Measurements from ENCODE around the gene RXRA.

Gene RXRA

DNA sequence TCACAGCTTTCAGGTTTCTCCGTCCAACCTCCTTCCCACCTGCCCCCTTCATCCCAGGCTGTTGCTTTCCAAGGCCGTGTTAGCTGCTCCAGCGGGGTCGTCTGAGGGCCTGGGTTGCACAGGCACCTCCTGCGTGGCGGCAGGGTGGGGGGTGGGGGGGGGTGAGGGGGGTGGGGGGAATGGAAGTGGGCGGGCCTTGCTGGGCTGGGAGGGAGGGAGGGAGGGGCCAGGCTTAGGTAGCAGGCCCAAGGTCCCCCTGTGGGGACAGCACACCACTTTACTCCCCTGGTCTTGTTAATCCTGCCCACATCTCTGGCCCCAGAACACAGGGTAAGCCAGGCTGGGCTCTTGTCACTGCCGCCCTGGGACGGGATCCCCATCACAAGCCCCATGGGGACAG lies 99.1 kb downstream of the RXRA start:
- no peak for DNase-seq (ENCODE audit: low read depth)
- TF ChIP-seq CTCF (conservative IDR thresholded peaks at IDR 0.05; ENCODE audit: low read length), result no peak
- H3K4me3 ChIP-seq (ENCODE audit: low read length), result no peak overlapping the region

DNA sequence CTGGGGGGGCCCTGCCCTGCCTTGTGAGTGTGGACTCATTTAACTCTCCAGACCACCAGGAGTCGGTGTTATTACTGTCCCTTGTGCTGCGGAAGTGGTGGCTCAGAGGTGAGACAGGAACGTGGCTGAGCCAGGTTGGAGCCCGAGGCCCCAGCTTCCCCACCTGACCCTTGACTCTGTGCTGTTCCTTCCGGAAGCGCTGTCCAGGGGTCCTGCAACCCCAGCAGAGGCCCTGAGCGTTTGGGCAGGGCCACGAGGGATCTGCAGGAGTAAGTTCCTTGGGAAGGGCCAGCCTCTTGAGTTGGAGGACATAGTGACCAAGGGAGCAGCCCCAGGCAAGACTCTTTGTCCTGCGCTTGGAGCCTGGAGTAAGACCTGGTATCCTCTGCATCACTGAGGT lies 99.6 kb downstream of the RXRA start:
- DNase-seq (ENCODE audit: low read depth), result no peak
- H3K4me3 ChIP-seq (ENCODE audit: low read length), result no peak overlapping the region

GRCh38 chr9:134426436-134426835 lies 100.2 kb downstream of the RXRA start:
- DNase-seq (ENCODE audit: low read depth), result no peak
- H3K4me3 ChIP-seq (ENCODE audit: low read length), result no peak overlapping the region
- TF ChIP-seq CTCF (conservative IDR thresholded peaks at IDR 0.05; ENCODE audit: low read length), result no peak

More for the DNA sequence above, 99.6 kb downstream of the RXRA start:
- no peak for TF ChIP-seq CTCF (conservative IDR thresholded peaks at IDR 0.05; ENCODE audit: low read length)

- no peak overlapping the region for H3K4me3 ChIP-seq (ENCODE audit: low read length)
- TF ChIP-seq CTCF (conservative IDR thresholded peaks at IDR 0.05; ENCODE audit: low read length), result no peak
- DNase-seq (ENCODE audit: low read depth), result no peak
Observed at GRCh38 chr9:134427153-134427782, 101.0 kb downstream of the RXRA start.

GRCh38 chr9:134428559-134428958 lies 102.3 kb downstream of the RXRA start:
- no peak for DNase-seq (ENCODE audit: low read depth)
- TF ChIP-seq CTCF (conservative IDR thresholded peaks at IDR 0.05; ENCODE audit: low read length), result no peak
- no peak overlapping the region for H3K4me3 ChIP-seq (ENCODE audit: low read length)

GRCh38 chr9:134429007-134429406 lies 102.8 kb downstream of the RXRA start:
- TF ChIP-seq CTCF (conservative IDR thresholded peaks at IDR 0.05; ENCODE audit: low read length), result no peak
- H3K4me3 ChIP-seq (ENCODE audit: low read length), result no peak overlapping the region
- DNase-seq (ENCODE audit: low read depth), result no peak

DNA sequence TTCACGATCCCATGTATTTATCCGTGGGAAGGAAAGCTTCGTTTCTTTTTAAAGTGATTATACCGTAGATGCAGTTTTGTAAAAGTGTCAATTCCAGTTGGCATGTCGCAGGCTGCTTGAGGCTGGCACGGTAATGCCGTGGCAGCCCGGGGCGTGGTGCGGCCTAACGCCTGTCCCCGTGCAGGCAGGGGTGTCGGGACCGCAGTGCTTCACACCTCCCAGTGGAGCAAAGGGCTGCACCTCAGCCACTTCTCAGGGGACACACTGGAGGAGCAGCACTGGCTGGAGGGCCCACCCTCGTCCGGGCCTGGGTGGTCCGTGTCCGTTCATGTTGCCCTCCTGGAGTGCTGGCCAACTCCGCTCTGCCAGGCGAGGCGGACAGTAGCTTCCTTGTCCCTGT lies 103.2 kb downstream of the RXRA start:
- TF ChIP-seq CTCF (conservative IDR thresholded peaks at IDR 0.05; ENCODE audit: low read length), result no peak

More for the DNA sequence above, 103.2 kb downstream of the RXRA start:
- H3K4me3 ChIP-seq (ENCODE audit: low read length), result no peak overlapping the region
- DNase-seq (ENCODE audit: low read depth), result no peak
